C1 segment of cervical spinal cord (tissue), 14 donors: ENCODE results near the gene GCAT.
A peak's percentile ranks its signal among the peaks of the same experiment; 100 is the strongest.
"Not testable (repeated sequence)": the region's sequence is repeated elsewhere in the genome, so short reads cannot be mapped to it uniquely, and the experiment has no call there.

Experiments used
- DNase-seq, 14 donors: peaks; one replicate each; lab custom pipeline; 2025; lab: John Stamatoyannopoulos, UW

Gene GCAT

DNA sequence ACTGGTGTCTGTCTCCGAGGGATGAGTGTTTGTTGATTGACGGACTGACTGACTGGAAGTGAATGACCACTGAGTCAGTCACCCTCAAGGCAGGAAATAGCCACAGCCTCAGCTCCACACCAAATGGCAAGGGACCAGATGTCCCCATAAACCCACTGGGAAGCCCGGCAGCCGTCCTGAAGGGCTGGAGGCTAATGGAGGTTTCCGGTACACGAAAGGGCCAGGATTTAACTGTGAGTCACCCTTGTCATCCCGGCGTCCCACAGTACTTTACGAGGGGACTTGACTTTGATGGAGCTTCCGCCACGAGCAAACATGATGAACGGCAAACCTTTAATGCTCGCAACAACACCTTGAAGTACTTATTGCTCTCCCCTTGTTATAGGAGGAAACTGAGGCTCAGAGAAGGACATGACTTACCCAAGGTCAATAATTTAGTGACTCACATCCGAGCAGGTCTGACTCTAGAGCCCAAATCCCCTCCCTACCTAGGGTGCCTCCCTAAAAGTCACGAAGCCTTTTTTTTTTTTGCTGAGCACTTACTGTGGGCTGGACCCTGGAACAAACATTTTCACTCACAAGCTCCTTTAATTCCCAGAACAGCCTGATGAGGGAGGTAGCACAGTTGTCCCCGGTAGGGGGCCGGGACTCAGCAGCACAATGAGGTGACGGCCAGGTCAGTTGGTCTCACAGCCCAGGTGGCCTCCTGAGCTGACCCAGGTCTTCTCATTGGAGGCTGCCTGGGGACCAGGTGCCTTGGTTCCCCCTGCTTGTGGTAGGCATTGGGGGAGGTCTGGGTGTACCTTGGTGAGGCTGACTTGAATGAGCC is 25.2 kb upstream of the GCAT start:
- DNase-seq = no peak

DNA sequence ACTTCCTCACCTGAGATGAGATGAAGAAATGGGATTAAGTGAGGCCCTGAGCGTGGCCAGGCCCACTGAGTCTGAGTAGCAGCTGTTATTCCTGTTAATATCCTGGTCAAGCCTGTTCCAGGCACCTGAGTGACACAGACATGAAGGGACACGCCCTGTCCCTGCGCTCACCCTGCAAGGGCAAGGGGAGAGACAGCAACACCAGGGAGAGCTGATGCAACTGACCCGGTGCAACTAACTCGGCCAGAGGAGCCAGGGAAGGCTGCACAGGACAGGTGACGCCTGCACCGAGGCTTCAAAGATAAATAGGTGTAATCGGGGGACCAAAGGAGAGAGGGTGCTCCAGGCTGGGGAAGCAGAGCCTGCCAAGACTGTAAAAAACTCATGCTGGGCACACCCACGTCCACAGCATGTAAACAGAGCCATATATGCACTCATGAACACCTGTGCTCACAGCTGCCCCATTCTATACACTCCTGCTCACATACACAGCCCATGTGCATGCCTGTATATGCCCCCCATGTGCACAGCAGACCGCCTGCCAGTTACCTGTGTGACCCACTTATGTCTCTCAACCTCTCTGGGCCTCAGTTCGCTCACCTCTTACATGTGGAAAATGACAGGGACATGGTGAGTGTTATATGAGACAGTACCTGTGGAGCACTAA is 22.8 kb upstream of the GCAT start:
- DNase-seq = no peak

DNA sequence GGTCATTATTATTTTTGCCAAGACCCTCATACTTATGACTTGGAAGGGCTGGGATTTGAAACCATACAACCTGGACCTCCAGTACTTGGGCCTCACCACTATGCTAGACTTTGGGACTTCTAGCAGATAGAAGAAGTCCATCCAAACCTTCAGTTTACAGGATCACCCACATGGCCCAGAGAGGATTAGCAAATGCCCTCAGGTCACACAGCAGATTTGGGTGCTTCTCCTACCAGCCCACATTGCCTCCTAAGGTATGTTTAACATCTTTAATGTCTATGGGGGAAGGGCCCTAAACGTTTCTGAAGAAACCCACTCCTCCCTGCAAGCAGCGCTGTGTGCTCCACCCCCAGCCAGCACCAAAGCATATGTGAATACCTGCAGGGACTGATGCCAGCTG is 17.5 kb upstream of the GCAT start:
- DNase-seq = no peak

DNA sequence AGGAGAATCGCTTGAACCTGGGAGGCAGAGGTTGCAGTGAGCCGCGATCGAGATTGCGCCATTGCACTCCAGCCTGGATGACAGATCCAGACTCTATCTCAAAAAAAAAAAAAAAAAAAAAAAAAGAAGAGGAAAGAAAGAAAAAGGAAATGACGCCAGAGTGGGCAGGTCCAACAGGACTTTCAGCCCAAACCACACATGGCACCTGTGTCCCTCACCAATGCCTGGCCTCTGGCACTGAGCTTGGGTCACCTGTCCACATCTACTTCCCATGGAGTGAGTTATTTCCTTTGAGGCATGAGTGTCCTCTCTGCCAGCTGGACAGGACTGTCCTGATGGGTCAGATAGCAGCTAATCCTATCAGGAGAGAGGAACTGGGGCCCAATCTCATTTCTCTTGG is 15.2 kb upstream of the GCAT start:
- DNase-seq = no peak

DNA sequence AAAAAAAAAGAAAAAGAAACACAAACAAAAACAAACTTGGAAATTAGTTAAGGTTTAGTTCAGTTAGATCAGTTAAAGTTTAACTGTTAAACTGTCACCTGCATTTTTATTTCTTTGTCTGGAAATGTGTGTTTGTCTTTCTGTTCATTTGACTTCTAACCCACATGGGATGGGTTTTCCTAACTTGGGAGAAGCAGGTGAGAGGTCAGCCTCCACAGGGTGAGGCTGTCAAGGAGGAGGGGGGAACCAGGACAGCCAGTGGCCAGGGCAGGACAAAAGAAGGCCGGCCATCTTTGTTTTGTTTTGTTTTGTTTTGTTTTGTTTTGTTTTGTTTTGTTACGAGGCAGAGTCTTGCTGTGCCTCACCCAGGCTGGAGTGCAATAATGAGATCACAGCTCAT is 13.4 kb upstream of the GCAT start:
- DNase-seq = no peak

DNA sequence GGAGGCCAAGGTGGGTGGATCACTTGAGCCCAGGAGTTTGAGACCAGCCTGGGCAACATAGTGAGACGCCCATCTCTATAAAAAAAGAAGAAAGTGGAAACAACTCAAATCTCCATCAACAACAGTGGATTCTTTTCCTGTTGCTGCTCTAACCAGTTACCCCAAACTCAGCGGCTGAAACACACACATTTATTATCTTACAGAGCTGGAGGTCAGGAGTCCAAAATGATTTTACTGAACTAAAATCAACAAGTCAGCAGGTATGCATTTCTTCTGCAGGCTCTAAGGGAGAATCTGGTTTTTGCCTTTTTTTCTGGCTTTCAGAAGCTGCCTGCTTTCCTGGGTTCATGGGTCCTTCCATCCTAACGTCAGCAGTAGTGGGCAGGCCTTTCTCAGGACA is 11.7 kb upstream of the GCAT start:
- no peak for DNase-seq

DNA sequence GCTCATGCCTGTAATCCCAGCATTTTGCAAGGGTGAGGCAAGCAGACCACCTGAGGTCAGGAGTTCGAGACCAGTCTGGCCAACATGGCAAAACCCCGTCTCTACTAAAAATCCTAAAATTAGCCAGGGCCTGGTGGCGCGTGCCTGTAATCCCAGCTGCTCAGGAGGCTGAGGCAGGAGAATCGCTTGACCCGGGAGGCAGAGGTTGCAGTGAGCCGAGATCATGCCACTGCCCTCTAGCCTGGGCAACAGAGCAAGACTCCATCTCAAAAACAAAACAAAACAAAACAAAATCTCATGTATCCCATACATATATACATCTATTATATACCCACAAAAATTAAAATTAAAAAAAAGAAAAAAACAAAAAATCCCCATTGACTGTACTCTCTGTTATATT is 10.5 kb upstream of the GCAT start:
- DNase-seq = not testable (repeated sequence)

DNA sequence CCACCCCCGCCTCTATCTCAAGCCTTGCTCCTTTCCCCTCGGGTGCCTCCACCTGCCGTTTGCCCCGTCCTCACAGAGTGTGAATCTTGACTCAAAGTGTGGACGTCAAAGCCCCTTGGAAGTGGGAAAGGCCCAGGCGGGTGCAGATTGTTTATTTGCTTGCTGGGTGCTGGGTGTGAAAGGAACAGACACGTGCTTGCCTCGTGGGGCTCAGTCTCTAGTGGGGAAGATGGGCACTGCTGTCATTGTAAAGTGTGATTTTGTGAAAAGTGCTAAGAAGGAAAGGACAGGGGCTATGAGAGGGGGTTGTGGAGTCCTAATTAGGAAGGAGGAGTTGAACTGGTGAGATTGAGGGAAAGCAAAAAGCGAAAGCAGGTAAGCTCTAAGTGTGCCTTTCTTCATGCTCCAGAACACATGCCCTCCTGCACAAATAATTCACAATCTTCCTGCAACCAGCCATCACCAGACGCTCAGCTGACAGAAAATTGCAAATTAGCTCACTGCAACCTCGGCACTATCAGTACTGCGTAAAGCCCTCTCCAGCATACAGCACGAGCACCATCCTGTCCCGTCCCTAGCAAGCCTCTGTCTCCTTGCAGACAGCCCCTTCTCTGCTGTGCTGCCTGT is 9.7 kb upstream of the GCAT start:
- DNase-seq = no peak

DNA sequence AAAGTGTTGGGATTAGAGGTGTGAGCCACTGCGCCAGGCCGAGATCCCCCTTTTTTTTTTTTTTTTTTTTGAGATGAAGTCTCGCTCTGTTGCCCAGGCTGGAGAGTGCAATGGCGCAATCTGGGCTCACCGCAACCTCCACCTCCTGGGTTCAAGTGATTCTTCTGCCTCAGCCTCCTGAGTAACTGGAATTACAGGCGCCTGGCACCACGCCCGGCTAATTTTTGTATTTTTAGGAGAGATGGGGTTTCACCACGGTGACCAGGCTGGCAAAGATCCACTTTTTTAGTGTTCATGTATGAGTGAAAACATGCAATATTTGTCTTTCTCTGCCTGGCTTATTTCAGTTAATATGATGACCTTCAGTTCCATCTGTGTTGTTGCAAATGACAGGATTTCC is 7.8 kb upstream of the GCAT start:
- not testable (repeated sequence) for DNase-seq

DNA sequence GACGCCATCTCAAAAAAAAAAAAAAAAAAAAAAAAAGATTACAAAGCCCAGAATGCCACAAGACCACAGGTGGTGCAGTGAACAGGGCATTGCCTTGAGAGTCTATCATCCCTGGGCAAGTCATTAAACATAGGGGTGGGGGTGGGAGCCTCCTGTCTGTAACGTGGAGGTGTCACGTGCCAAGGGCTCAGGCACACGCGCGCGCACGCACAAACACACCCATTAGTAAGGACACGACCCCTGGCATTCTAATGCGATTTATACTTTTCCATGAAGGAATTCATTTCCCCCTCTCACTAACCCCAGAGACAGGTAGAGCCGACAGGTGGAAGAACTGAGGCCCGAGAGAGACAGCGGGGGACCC is 5.8 kb upstream of the GCAT start:
- DNase-seq = no peak

DNA sequence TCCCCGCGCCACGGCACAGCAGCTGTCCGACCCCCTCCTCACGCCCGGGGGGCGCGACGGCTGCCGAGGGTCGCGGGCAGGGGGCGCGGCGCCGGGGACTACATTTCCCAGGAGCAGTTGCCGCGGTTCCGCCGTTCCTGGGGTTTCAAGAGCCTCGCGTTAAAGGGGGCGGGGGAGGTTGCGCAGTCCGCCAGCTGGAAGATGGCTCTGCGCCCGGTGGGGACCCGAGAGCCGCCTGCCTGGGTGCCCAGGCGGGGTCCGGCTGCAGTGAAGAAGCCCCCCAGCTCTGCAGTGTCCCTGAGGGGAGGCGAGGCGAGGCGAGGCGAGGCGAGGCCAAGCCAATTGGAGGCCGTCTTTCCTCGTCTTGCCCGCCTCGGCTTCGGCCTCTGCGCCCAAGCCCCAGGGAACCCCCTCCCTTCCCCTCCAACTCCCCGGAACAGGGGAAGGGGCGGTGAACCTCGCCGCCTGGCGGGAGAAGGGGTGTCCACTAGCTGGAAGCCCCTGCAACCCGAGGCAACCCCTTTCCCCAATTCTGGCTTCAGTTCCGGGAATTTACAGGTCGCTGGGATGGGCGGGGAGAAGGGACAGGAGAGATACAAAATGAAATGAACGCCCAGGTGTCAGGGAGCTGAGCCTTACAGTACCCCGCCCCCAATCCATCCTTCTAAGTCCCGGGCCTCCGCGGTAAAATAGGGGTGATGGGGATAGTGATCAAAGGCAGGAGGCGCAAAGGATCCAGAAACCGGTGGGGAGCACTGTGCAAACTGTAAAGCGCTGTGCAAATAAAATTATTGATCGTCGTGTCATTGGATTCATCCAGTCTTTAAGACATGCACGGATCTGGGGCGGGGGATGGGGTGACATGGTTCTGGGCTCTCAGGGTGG is 5.2 kb upstream of the GCAT start:
- peak in 10 of 14 donors; percentile 26 to 78 (median 43) for DNase-seq

DNA sequence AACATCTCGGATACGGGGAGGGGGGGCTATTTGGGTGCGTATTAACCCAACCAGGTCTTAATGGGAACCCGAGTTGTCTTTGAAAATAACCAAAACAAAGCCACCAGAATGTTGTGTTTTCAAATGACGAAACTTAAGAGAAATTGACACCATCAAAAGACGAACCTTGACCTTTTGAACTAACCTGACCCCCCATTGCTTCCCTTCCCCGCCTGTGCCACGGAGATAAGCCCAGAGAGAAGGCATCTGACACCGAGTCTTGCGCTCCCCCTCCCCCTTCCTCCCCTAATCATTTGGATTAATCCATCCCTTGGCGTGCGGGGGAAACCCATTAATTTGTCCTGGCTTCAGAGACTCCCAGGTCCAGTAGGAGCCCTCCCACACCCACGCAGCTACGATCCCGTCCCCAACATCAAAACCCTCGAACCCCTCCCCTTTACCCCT is 4.5 kb upstream of the GCAT start:
- DNase-seq = peak in 1 of 14 donors; percentile 8

DNA sequence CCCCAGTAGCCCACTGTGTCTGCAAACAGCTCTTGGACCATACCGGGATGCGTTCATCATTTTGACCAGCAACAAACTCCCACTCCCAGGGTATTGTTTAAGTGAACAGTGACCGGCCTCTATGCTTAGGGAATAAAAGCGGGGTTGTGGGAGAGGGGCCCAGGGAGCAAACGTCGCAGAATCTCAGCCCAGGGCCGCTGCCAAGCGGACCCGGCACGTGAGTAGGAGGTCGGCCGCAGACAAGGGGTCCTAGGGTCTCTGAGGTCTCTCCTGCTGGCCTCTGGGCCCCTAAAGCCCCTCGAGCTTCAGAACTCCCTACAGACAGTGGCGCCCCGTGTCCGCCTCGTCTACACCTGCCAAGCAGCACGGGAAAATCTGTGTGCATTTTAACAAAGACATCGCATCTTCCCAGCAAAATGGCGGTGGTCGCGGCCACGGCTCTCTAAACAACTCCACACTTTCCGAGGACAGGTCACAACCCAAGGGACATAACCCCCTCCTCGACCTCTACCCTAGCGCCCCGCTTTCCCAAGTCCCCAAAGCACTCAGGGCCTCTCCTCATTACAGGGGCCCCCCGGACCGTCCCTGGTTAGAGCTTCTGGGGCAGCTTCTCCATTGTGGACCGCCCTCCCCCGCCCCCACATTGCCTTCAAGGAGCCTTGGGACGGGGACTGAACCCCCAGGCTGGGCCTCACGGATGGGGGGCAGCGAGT is 3.9 kb upstream of the GCAT start:
- DNase-seq = no peak

DNA sequence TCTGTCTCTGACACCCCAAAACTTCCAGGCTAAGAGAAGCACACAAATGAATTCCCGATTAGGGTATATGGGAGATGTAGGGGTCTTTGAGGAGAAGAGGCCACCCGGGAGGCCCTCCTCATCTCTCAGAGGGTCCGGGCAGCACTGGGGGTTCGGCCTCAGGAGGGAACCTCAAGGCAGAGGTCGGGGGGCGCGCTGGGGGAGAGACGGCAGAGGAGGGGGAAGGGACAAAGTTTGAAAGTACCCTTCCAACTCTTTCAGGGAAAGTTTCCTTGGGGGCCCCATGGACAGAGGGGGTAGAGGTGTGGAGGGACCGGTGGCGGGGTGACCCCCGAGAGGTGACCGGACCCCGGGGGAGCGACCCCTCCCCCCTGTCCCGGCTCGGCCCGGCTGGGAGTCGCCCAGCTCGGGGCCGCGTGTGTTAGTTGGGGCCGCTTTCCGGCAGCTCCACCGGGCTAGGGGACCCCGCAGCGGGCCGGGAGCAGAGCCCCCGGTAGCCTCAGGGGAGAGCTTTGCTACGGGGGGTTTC is 3.3 kb upstream of the GCAT start:
- peak in 1 of 14 donors; percentile 42 for DNase-seq

DNA sequence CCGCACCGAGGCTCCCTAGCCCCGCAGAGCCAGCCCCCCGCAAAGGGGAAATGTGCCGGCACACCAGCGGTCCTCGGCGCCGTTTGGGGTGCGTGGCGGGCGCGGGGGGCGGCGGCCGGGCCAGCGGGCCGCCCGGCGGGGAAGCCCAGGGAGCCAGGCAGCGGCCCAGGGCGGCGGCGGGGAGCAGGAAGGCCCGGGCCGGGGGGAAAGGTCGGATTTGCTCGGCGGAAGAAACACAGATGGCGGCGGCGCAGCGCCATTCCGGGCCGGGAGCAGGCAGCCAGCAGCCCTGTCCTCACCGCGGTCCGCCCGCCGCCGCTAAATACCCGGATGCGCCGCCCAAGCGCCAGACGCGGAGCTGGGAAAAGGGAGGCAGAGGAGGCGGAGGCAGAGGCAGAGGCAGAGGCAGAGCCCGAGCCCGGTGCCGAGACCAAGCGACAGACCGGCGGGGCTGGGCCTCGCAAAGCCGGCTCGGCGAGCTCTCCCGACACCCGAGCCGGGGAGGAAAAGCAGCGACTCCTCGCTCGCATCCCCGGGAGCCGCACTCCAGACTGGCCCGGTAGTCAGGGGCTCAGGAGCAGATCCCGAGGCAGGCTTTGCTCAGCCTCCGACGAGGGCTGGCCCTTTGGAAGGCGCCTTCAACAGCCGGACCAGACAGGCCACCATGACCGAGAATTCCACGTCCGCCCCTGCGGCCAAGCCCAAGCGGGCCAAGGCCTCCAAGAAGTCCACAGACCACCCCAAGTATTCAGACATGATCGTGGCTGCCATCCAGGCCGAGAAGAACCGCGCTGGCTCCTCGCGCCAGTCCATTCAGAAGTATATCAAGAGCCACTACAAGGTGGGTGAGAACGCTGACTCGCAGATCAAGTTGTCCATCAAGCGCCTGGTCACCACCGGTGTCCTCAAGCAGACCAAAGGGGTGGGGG is 2.6 kb upstream of the GCAT start:
- DNase-seq = peak; percentile 31 to 87 (median 76)

DNA sequence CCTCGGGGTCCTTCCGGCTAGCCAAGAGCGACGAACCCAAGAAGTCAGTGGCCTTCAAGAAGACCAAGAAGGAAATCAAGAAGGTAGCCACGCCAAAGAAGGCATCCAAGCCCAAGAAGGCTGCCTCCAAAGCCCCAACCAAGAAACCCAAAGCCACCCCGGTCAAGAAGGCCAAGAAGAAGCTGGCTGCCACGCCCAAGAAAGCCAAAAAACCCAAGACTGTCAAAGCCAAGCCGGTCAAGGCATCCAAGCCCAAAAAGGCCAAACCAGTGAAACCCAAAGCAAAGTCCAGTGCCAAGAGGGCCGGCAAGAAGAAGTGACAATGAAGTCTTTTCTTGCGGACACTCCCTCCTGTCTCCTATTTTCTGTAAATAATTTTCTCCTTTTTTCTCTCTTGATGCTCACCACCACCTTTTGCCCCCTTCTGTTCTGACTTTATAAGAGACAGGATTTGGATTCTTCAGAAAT is 1.9 kb upstream of the GCAT start:
- no peak for DNase-seq

DNA sequence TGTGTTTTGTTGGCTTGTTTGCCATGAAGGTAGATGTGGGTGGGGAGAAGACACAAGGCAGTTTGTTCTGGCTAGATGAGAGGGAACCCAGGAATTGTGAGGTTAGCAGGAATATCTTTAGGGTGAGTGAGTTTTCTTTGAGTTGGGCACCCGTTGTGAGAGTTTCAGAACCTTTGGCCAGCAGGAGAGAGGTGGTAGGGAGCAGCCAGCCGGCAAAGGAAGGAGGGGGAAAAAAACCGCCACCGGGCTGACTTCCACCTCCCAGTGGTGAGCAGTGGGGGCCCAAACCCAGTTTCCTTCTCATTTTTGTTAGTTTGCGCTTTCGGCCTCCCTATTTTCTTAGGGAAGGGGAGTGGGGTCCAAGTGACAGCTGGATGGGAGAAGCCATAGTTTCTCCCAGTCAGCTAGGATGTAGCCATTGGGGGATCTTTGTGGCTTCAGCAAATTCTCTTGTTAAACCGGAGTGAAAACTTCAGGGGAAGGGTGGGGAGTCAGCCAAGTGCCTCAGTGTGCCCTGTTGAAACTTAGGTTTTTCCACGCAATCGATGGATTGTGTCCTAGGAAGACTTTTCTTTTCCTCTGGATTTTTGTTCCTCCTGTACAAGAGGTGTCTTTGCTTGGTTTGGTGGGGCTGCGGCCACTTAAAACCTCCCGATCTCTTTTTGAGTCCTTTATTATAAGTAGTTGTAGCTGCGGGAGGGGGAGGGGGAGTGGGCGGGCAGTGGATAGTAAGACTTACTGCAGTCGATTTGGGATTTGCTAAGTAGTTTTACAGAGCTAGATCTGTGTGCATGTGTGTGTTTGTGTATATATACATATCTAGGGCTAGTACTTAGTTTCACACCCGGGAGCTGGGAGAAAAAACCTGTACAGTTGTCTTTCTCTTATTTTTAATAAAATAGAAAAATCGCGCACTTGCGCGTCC is 1.1 kb upstream of the GCAT start:
- DNase-seq = peak in 2 of 14 donors; percentile 8 to 18

DNA sequence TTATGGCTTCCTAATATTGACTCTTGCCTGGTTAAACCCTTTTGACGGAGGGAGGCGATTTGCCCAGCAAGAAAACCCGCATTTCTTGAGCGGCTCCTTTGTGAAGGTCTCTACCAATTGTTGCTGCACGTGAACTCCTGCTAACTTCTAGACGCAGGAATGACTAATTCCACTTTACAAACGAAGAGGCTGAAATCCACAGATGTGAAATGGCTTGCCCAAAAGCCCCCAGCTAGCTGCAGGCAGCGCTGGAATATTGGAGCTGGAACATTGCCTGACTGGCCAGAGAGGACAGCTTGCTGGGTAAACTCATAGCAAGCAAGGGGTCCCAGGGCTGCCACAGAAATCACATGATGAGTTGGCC is 542 bp downstream of the GCAT start:
- DNase-seq = peak in 1 of 14 donors; percentile 18
